GM12864 (cell line): ENCODE measurements around the gene ARMC9.

Experiments
- DNase-seq: peaks from one replicate; pipeline ENCODE4 v3.0.0-alpha.2; 2011; ENCODE audit warnings: low read depth
- H3K4me3 ChIP-seq: 2 replicates; pipeline ENCODE4 v1.5.1; 2011; ENCODE audit warnings: mild to moderate bottlenecking, low read depth, low read length, control low read depth
- CTCF ChIP-seq: IDR thresholded peaks from 2 replicates; pipeline ENCODE4 v1.5.1; 2011; ENCODE audit warnings: low read depth, mild to moderate bottlenecking, moderate library complexity, low read length, control low read depth, inconsistent platforms; ENCODE audit errors: missing control alignments

Gene ARMC9

GRCh38 chr2:231367178-231367577, 168.7 kb downstream of the ARMC9 start:
- no peak overlapping the region for H3K4me3 ChIP-seq
- no peak for TF ChIP-seq CTCF
- DNase-seq: no peak

- no peak for TF ChIP-seq CTCF
- DNase-seq: no peak
- H3K4me3 ChIP-seq: no peak overlapping the region
These were observed 171.4 kb downstream of the ARMC9 start for GRCh38 chr2:231369580-231370428.

GRCh38 chr2:231370429-231370748, 172.0 kb downstream of the ARMC9 start:
- DNase-seq: no peak
- TF ChIP-seq CTCF: no peak
- no peak overlapping the region for H3K4me3 ChIP-seq

- H3K4me3 ChIP-seq: no peak overlapping the region
- no peak for DNase-seq
- no peak for TF ChIP-seq CTCF
These were observed 172.5 kb downstream of the ARMC9 start for GRCh38 chr2:231370749-231371429.

- TF ChIP-seq CTCF: no peak
- no peak for DNase-seq
- no peak overlapping the region for H3K4me3 ChIP-seq
These were observed 173.1 kb downstream of the ARMC9 start for GRCh38 chr2:231371430-231372054.

GRCh38 chr2:231372326-231372725, 173.9 kb downstream of the ARMC9 start:
- DNase-seq: no peak
- H3K4me3 ChIP-seq: no peak overlapping the region
- no peak for TF ChIP-seq CTCF
